IPS-18c (cell line): ENCODE measurements around the gene IL12RB2.

Experiments used
- H3K4me3 ChIP-seq: 2 replicates; pipeline ENCODE4 v1.7.0; 2013; ENCODE audit warnings: low read depth, mild to moderate bottlenecking, low read length, moderate library complexity; ENCODE audit not compliant: insufficient read depth
- H3K9me3 ChIP-seq: one replicate; pipeline ENCODE4 v1.6.1; 2013; ENCODE audit warnings: mild to moderate bottlenecking, low read length, moderate library complexity; ENCODE audit not compliant: control insufficient read depth, insufficient read depth

IL12RB2 gene

GRCh38 chr1:67300561-67300960 is 7.1 kb upstream of the IL12RB2 start:
- Histone ChIP-seq H3K4me3 (no peak overlapping the region), H3K9me3 (no peaks in the 10 kb centered on the region)

- H3K9me3 ChIP-seq, result no peaks in the 10 kb centered on the region
- no peak overlapping the region for H3K4me3 ChIP-seq
Observed at GRCh38 chr1:67304023-67304422, 3.6 kb upstream of the IL12RB2 start.

- no peaks in the 10 kb centered on the region for H3K9me3 ChIP-seq
- no peak overlapping the region for H3K4me3 ChIP-seq
Observed at GRCh38 chr1:67306547-67306946, 1.1 kb upstream of the IL12RB2 start.

- peak overlapping the region; percentile 60 for H3K4me3 ChIP-seq
- H3K9me3 ChIP-seq, result no peaks in the 10 kb centered on the region
Observed at GRCh38 chr1:67308136-67308535, 463 bp downstream of the IL12RB2 start.

GRCh38 chr1:67312615-67313014 is 4.9 kb downstream of the IL12RB2 start:
- Histone ChIP-seq H3K4me3 (no peak overlapping the region), H3K9me3 (no peaks in the 10 kb centered on the region)

GRCh38 chr1:67313934-67314671 is 6.4 kb downstream of the IL12RB2 start:
- Histone ChIP-seq H3K9me3 (peaks cover 2% of the 10 kb centered on the region), H3K4me3 (no peak overlapping the region)

GRCh38 chr1:67314696-67315095 is 7.0 kb downstream of the IL12RB2 start:
- Histone ChIP-seq H3K4me3 (no peak overlapping the region), H3K9me3 (peaks cover 2% of the 10 kb centered on the region)

- no peak overlapping the region for H3K4me3 ChIP-seq
Observed at GRCh38 chr1:67316180-67316902, 8.7 kb downstream of the IL12RB2 start.

GRCh38 chr1:67316918-67317317 is 9.2 kb downstream of the IL12RB2 start:
- no peak overlapping the region for H3K4me3 ChIP-seq

More at GRCh38 chr1:67316180-67316902, 8.7 kb downstream of the IL12RB2 start:
- H3K9me3 ChIP-seq, result peaks cover 2% of the 10 kb centered on the region

GRCh38 chr1:67317803-67318202 is 10.1 kb downstream of the IL12RB2 start:
- Histone ChIP-seq H3K9me3 (peaks cover 2% of the 10 kb centered on the region), H3K4me3 (no peak overlapping the region)

More at GRCh38 chr1:67316918-67317317, 9.2 kb downstream of the IL12RB2 start:
- peaks cover 2% of the 10 kb centered on the region for H3K9me3 ChIP-seq

- no peak overlapping the region for H3K4me3 ChIP-seq
Observed at GRCh38 chr1:67322442-67322841, 14.8 kb downstream of the IL12RB2 start.

GRCh38 chr1:67323087-67323486 is 15.4 kb downstream of the IL12RB2 start:
- Histone ChIP-seq H3K9me3 (peaks cover 2% of the 10 kb centered on the region), H3K4me3 (no peak overlapping the region)

More at GRCh38 chr1:67322442-67322841, 14.8 kb downstream of the IL12RB2 start:
- H3K9me3 ChIP-seq, result peaks cover 2% of the 10 kb centered on the region

- Histone ChIP-seq H3K4me3 (no peak overlapping the region), H3K9me3 (no peaks in the 10 kb centered on the region)
Observed at GRCh38 chr1:67324068-67324467, 16.4 kb downstream of the IL12RB2 start.

- Histone ChIP-seq H3K4me3 (no peak overlapping the region), H3K9me3 (no peaks in the 10 kb centered on the region)
Observed at GRCh38 chr1:67327864-67328466, 20.3 kb downstream of the IL12RB2 start.

GRCh38 chr1:67332653-67333529 is 25.2 kb downstream of the IL12RB2 start:
- Histone ChIP-seq H3K9me3 (no peaks in the 10 kb centered on the region), H3K4me3 (no peak overlapping the region)

- H3K9me3 ChIP-seq, result no peaks in the 10 kb centered on the region
- H3K4me3 ChIP-seq, result no peak overlapping the region
Observed at GRCh38 chr1:67333603-67334002, 25.9 kb downstream of the IL12RB2 start.

- Histone ChIP-seq H3K4me3 (no peak overlapping the region), H3K9me3 (no peaks in the 10 kb centered on the region)
Observed at GRCh38 chr1:67335411-67335810, 27.7 kb downstream of the IL12RB2 start.
